NCI-H226 (cell line): Measurements from ENCODE around the gene CDC42BPA.
A peak's percentile ranks its signal among the peaks of the same experiment; 100 is the strongest.
"Not testable (repeated sequence)": the region's sequence is repeated elsewhere in the genome, so short reads cannot be mapped to it uniquely, and the experiment has no call there.

Source experiments
- DNase-seq: peaks from one replicate; pipeline ENCODE4 v3.0.0-alpha.2; 2015

CDC42BPA gene

DNA sequence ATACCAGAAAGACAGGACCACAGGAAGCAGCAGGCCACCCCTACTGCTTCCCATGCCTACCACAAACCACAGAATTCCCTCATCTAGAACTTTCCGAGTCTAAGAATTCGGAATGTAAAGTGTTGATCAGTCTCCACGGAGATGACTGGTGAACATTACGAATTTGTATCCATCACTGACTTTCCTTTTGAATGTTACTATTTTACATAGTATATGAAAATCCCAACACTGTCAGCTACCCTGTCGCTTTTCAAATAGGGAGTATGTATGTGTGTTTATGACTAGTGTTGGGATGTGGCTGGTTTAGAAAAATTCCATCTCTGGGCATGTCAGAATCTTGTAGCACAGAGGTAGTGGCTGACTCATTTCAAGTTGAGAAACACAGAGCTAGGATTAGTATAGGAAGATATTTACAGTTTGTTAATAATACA, 260.0 kb downstream of the CDC42BPA start:
- peak; percentile 63 for DNase-seq

DNA sequence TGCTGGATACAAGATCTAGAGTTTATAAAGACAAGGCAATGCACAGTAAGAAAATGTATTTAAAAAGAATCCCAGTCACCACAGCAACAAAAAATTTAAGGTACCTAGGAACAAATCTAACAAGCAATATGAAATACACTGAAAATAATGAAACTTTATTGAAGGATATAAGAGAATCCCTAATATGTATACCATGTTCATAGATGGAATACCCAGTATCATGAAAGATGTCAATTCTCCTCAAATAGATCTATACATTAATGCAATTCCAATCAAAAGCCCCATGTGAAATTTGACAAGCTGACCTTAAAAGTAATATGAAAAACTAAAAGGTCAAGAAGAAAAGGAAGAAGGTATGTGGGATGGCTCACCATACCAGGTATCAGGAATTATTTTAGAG, 269.0 kb downstream of the CDC42BPA start:
- no peak for DNase-seq

DNA sequence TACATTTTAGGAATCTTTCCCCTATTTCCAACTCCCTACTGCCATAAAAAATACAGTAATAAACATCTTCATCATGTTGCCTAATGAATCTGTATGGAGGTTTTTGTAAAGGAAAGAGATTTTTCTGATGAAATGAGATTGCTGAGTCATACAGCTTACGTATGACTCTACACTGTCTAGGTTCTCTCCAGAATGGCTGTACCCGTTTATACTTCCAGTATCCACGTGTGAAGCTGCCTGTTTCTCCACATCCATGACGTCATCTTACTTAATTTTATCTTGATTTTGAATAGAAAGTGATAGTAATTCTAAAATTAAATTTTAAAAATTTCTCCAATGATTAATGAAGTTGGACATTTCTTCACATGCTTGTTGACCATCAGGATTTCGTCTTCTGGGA, 274.5 kb downstream of the CDC42BPA start:
- peak; percentile 20 for DNase-seq

DNA sequence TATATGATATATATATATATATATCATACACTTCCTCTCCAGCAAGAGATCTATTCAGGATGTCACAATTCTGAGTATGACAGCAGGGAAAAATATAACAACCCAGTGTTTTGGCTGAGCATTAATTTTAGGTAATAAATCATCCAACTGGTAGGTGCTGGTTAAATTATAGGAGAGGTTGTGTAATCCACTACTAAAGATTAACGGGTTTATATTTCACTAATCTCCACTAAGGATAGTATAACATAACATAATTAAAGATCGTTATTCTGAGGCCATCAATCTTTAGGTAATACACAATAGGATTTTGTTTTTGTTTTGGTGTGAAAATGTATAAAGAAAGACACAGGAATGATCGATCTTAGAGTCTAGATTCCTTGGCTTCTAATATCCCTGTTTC, 276.0 kb downstream of the CDC42BPA start:
- DNase-seq = no peak

DNA sequence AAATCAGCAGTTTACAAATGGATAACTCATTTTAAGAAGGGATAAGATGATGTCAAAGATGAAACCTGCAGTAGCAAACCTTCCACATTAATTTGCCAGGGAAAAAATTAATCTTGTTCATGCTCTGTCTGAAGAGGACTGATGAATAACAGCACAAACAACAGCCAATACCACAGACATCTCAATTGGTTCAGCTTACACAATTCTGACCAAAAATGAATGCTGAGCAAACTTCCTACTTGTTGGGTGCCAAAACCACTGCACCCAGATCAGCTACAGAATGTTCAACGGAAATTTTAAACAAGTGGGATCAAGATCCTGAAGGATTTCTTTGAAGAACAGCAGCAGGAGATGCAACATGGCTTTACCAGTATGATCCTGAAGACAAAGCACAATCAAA, 279.9 kb downstream of the CDC42BPA start:
- DNase-seq = no peak

- DNase-seq = no peak
Measured at GRCh38 chr1:227037121-227037520, 281.2 kb downstream of the CDC42BPA start.

- DNase-seq = no peak
Measured at GRCh38 chr1:227035316-227035715, 283.0 kb downstream of the CDC42BPA start.

DNA sequence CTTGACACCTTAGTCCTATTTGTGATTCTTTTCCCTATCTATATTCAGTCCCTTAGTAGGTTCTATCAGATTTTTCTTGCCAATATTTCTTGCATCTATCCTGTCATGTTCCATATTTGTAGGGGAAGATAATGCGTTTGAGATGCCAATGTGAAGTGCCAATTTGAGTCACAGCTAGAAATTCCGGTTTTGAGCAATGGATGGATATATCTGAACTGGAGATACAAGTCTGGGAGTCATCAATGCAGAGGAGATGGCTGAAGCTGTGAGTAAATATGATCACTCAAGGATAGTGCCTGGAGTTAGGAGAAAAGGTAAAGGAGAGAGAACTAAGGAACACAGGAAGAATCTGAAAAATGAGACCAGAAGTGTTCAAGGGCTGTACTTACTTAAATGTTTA, 284.4 kb downstream of the CDC42BPA start:
- no peak for DNase-seq

DNA sequence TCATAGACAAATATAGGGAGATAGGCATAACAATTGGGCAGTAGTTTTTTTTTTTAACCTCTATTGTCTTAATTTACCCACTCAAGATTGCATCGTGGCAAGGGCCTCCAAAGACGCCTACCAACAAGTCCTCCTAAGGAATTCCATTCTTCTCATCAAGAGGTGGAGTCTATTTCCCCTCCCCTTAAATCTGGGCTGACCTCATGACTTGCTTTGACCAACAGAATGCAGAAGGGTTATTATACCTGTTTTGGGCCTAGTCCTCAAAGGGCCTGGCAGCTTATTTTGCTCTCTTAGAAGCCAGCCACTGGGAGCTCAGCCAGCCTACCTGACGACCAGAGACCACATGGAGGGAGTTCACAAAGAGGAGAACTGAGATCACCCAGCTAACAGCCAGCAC, 285.9 kb downstream of the CDC42BPA start:
- DNase-seq = no peak

DNA sequence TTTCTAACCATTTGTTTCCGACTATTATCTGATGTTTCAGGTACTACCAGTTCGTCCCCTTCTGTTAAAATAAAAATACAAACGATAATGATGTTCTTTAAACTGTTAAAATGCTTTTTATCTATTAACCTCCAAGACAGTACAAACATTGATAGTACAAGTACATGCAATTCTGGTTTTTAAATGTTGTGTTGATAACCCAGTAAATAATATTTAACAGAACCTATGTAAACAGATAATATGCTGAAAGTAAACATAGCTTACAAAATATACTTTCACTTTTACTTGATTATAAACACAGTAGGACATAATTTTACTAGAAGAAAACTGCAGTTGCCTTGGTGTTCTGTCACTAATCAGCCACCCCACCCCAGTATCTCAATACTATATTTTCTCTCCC, 301.3 kb downstream of the CDC42BPA start:
- DNase-seq = no peak

DNA sequence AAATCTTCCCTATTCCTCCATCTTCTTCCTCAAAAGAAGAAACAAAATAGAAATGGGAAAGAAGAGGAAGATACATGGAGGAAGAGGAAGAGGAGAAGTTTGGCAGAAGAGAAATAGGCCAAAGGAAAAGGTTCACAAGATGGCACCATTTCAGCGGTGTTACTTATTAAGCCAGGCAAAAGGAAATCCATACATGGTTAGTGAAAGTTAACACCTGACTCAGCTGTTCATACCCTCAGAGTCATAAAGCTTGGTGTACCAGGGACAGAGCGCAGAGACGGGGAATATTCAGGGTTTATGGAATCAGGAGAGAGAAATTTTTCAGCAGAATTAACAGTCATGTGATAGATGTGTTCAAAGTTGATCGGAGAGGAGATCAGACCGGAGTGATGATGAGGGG, 307.6 kb downstream of the CDC42BPA start:
- no peak for DNase-seq

DNA sequence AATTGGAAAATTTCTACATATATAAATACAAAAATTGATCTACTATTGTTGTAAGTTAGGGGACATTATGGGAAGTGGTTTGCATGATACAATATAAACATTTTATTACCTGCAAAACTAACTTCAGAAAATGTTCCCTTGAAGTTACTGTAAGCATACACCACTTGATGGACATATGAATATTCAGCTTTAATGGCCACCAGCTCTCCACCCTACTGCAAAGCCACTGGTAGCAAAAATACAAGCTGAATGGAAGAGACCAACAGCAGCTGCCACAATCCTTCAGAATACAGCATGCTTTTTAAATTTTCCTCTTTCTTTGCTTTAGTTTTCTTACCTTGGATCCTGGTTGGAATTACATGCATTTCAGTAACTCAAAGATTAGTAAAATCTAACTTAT, 308.4 kb downstream of the CDC42BPA start:
- no peak for DNase-seq

- no peak for DNase-seq
Measured at GRCh38 chr1:227006226-227006796, 312.0 kb downstream of the CDC42BPA start.

DNA sequence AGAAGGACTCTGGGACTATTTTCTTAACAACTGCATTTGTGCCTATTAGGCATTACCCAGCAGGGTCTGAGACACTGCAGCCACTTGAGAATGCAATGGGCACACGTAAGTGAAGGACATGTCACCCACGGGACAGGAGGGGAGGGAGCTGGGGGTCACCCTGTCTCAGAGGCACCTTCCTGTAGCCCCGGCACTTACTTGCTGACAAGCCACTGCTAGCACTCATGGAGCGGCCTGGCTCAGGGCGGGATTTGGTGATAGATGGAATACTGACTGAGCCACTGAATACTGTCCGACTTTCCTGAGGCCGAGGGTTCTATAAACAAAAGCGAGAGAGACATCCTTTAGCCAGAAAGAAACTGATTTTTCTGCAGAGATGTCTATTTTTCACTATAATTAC, 313.5 kb downstream of the CDC42BPA start:
- DNase-seq = no peak

DNA sequence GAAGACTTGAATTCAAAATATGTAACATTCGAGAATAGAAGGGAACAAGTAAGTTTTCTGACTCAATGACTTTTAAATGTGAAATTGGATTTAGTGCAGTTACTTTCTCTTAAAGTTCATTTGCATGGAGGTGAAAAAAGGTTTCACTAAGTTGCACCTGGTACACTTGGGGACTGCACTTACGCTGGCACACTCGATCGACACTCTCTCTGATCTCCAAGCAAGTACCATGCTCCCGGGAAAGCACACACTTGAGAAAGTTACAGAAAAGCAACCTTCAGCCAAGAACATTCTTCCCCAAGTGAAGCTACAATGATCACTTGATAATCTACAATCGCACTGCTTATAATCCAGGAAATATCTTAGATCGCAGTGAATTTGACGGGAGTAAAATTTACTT, 315.1 kb downstream of the CDC42BPA start:
- DNase-seq = no peak

GRCh38 chr1:227002531-227003049, 315.7 kb downstream of the CDC42BPA start:
- DNase-seq = no peak

DNA sequence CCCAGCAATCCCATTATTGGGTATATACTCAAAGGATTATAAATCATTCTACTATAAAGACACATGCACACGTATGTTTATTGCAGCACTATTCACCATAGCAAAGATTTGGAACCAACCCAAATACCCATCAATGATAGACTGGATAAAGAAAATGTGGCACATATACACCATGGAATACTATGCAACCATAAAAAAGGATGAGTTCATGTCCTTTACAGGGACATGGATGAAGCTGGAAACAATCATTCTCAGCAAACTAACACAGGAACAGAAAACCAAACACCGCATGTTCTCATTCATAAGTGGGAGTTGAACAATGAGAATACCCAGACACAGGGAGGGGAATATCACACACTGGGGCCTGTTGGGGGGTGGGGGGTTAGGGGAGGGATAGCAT, 318.7 kb downstream of the CDC42BPA start:
- DNase-seq = not testable (repeated sequence)

DNA sequence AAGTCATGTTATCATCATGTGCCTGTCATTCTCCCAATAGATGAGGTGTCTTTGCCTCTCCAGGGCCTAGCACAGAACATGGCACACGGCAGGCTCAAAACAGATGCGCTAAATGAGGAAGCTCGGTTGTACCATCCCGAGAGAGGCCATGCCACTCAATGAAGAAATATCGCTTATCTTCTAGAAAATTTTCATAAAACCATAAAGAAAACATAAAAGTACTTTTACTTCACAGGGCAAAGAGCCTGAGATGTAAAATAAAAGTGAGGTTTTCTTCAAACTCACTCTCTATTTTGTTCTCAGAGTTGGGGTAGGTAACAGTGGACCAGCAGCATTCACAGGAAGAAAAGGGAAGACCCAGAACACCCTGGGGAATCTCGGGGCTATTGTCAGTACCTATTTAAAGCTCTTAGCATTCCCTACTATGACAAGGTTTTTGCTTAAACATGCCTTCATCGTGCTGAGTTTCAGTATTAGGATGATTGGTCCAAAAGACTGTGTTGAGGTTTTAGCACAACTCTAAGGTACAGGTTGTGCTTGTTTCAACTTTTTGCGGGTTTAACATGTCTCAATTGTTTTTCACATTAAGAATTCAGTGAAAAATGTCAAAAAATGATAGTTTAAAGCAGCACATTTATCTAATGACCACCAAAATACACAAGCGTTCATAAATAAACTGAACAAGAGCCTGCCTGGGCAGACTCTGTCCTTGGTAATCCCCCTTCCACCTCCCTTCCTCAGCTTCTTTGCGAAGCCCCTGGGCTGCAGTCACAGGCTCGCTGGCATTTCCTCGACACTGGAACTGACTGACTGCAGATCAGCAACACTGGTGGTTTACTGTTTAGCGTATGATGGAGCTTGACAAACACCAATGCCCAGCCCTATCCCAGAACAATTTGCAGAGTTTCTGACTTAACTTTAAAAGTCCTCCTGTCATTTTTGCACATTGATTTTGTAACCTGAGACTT, 322.6 kb downstream of the CDC42BPA start:
- DNase-seq = no peak

DNA sequence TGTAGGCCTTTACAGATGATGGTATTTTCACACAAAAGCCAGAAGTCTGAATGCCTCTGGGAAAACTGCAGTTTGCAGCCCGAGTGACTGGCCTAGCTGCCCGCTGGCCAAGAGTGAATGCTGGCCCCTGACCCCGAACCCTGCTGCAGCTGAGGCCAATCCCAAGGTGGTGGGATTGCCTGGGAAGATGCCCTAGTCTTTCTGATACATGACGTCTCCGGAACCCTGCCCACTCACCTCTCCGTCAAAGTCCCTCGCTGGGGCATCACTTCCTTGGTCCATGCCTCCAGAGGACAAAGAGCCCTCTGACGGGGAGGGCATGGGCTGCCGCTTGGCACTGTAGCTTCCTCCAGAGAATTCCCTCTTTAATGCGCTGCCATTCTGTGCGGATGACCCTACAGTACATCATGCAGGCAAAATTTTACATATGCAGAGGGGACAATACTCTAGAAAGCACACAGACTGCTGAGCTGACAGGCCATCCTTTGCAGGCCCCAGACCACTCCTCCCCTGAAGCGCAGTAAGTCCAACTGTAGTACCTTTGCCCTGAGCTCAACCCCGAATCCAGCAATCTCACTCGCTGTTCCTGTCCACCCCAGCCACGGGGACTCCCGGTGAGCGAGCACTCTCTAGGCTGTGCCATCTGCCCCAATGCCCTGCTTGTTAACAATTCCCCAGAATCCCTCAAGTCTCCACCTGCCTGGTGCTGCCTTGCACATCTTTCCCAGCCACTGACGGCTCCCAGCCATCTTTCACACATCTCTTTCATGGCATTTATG, 323.5 kb downstream of the CDC42BPA start:
- no peak for DNase-seq

GRCh38 chr1:226993814-226994585, 324.3 kb downstream of the CDC42BPA start:
- DNase-seq = no peak

- DNase-seq = no peak
Measured at GRCh38 chr1:226991920-226992319, 326.4 kb downstream of the CDC42BPA start.

- no peak for DNase-seq
Measured at GRCh38 chr1:226990133-226990716, 328.1 kb downstream of the CDC42BPA start.
